Islet precursor cell (in vitro differentiated cells): Measurements from ENCODE around the gene ZCCHC3.

Source experiments
- DNase-seq: peaks from one replicate; pipeline ENCODE4 v3.0.0-alpha.2; 2018

ZCCHC3 gene

DNA sequence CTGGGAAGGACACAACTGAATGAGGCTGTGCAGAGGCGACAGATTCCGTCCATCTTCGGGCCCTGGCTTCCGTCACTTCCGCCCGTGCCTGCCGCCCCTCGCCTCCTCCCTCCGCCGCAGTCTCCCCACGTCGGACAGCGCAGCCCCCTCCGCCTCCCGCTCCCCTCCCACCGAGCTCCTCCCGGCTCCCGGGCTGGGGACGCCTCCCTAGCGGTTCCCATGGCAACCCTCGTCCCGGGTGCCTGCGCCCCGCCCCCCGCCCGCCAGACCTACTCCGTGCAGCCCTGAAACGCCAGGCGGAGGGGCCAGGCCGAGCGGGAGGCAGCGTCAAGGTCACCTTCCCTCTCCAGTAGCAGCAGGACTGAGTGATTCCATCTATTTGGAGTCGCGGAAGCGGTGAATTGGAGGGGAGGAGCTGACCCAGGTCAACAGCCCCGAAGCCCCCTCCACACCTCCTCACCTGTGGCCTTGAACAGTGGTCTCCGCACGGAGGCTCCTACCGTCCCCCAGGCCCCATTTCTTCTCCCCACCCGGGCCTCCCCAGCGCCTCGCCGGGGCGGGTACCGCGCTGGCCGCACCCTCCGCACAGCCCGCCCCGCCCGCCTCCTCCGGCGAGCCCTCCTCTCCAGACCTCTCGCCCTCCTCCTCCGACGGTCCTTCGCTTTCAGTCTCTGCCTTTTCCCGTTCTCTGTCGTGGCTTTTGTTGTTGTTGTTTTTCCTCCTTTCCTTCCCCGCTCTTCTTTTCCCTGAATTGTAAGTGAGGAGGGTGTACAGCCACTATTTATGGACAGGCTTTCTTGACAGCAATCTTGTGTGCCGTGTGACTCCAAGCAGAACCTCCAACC lies 50.5 kb downstream of the ZCCHC3 start:
- DNase-seq, result peak; percentile 99

DNA sequence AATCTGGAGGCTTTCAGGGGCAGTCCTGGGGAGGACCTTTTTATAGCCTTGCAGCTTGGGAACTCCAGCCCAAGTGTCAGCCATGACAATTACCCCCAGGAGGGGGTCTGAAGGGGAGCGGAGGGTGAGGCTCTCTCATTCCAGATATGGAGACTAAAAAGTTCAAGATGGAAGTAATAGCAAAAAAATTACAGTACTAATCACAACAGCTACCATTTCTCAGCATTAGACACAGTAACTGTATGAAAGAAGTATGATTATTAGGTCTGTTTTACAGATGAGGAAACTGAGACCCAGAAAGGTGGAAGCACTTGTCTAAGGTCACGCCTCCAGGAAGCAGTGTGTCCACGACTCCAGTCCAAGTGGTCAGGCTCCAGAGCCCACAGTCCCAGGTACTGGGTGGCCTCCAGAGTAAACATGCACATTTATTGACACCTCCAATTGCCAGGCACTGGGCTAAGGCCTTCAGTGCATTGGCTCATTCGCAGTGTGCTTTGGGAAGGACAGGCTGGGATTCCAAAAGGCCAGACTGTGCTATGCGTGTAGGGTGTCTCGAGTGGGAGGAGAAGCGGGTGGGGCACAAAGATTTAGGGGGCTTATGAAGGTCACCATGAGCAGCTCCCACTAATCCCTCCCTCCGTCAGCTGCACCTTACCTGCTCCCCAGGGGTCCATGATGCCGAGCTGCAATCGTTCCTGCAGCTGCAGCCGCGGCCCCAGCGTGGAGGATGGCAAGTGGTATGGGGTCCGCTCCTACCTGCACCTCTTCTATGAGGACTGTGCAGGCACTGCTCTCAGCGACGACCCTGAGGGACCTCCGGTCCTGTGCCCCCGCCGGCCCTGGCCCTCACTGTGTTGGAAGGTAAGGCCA lies 51.8 kb downstream of the ZCCHC3 start:
- DNase-seq, result no peak
